ENCODE measurements around the gene RGS9. TPM values are rescaled to one million over a fixed set of nuclear protein-coding genes. Genes with fewer than 3 reads are reported as not detected.

The RGS9 gene
- total and polyA plus RNA-seq, 2 of the 13 experiments (the other 11 are each of a cell fraction or from before 2014, with no cell fraction given) = 0.44 to 0.74 TPM

DNA sequence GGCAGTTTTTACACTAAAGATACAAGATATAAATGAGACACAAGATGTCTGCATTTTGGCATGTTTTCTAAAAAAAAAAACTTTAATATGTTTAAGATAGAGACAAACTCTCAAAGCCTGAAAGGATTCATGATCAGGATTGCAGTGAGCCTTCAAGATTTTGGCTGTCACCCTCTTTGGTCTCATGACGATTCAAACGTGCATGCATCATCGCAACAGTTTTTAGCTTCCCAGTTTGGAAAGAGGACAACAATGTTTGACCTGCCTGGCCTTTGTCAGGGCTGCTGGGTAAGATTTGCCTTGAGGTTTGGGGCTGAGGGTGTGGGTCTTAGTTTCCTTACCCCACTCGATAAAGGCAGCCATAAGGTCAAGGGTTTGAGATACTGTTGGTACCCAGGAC lies 134.1 kb downstream of the RGS9 start (continued):
- TF ChIP-seq, protein P1, sequence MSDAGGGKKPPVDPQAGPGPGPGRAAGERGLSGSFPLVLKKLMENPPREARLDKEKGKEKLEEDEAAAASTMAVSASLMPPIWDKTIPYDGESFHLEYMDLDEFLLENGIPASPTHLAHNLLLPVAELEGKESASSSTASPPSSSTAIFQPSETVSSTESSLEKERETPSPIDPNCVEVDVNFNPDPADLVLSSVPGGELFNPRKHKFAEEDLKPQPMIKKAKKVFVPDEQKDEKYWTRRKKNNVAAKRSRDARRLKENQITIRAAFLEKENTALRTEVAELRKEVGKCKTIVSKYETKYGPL (CRISPR knock-in tag; IDR thresholded peaks at IDR 0.05) = no peak
- TF ChIP-seq ZNF256 (CRISPR knock-in tag; conservative IDR thresholded peaks at IDR 0.05) = no peak
- no peak for TF ChIP-seq MEF2D (CRISPR knock-in tag; IDR thresholded peaks at IDR 0.05)
- no peak for TF ChIP-seq TP53 (CRISPR knock-in tag; conservative IDR thresholded peaks at IDR 0.05)
- no peak for TF ChIP-seq AKAP8 (CRISPR knock-in tag; IDR thresholded peaks at IDR 0.05)
- no peak for TF ChIP-seq CC2D1A (CRISPR knock-in tag; IDR thresholded peaks at IDR 0.05)
- TF ChIP-seq RXRA (CRISPR knock-in tag; IDR thresholded peaks at IDR 0.05) = no peak
- no peak for TF ChIP-seq TCF12 (IDR thresholded peaks at IDR 0.05)
- TF ChIP-seq TCF12 (CRISPR knock-in tag; IDR thresholded peaks at IDR 0.05) = no peak
- no peak for TF ChIP-seq ISL2 (CRISPR knock-in tag; IDR thresholded peaks at IDR 0.05)

Small RNA genes within 50 kb of the gene (small RNA-seq; reads per million reads assigned to genes)
- gene AC060771.1 (ENCODE audit: insufficient read depth in 2 of 3, insufficient read length in 3 of 3, low read depth in 2 of 3, low replicate concordance in 1 of 3) = 0 reads per million in 3 experiments

Other genes with a start within 250 kb of the RGS9 start
- 0.81 and 1.1 TPM in 2 replicates for gene LRRC37A3, start 217.9 kb upstream of the RGS9 start, total RNA-seq (2016; rRNA removed; fragmentation: Illumina TruSeq; extraction: Trizol)
- gene LRRC37A3, start 217.9 kb upstream of the RGS9 start, polyA plus RNA-seq (2011; rRNA removed) = 0.54 and 0.62 TPM in 2 replicates
- 22.9 and 45.8 TPM in 2 replicates for gene GNA13, start 80.6 kb upstream of the RGS9 start, total RNA-seq (2016; rRNA removed; fragmentation: Illumina TruSeq; extraction: Trizol)
- 23.7 and 31.0 TPM in 2 replicates for gene GNA13, start 80.6 kb upstream of the RGS9 start, polyA plus RNA-seq (2011; rRNA removed)

Data from HepG2 (cell line).